ENCODE measurements around the gene CHRD. TPM values are rescaled to one million over a fixed set of nuclear protein-coding genes. Genes with fewer than 3 reads are reported as not detected.

CHRD gene
- total and polyA plus RNA-seq, 9 of the 15 experiments (the other 6 are each of a cell fraction or from before 2014, with no cell fraction given) = 0.11 to 1.3 (median 0.59) TPM; not detected in 3

DNA sequence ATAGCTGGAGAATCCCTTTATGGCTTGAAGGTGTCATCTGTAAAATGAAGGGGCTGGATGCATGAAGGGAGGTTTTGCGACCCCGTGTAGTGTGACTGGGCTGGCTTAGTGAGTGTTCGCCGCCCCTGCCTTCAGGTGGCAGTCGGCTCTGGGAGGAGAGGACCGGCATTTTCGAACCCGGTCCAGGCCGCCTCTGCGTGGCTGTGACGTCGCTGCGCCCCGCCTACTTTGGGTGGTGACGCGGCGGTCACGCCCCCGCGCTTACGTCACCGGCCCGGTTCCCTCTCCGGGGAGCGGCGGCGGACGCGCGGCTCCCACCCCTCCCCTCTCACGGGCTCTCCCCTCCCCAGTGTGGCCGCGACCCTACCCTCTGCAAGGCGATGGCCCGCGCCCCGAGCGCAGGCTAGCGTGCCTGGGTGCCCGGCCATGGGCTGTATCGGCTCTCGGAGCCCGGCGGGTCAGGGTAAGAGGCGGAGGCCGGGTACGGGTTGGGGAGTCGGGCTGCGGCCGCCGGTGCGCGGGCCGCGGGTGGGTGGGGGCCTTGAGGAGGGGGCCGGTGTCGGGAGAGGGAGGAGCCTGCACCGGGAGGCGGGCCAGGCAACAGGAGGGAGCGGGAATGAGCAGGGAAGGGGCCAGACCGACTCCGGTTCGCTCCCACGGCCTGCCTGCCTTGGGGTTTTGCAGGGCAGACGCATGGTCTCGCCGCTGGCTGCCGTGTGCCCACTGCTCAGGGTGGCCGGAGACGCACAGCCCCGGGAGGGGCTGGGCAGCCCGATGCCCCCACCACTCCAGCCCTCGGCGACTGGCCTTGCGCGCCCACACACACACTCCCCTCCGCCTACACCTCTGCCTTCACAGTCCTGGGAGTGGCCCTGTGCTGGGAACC is 44.0 kb upstream of the CHRD start (continued):
- TF ChIP-seq ZNF311 (CRISPR knock-in tag; IDR thresholded peaks at IDR 0.05) (no peak), ZKSCAN1 (IDR thresholded peaks at IDR 0.05; ENCODE audit: low read depth, low read length) (no peak), SRSF9 (IDR thresholded peaks at IDR 0.05; ENCODE audit: borderline replicate concordance, low read depth, low read length) (no peak), ARID2 (IDR thresholded peaks at IDR 0.05) (peak; percentile 26; the same call in 1 of the 2 replicates), MCM2 (IDR thresholded peaks at IDR 0.05; ENCODE audit: low read depth) (no peak), NFXL1 (CRISPR knock-in tag; IDR thresholded peaks at IDR 0.05) (no peak), ZNF263 (CRISPR knock-in tag; IDR thresholded peaks at IDR 0.05; ENCODE audit: borderline replicate concordance) (no peak), ZSCAN29 (IDR thresholded peaks at IDR 0.05) (no peak), DPF2 (IDR thresholded peaks at IDR 0.05) (no peak), SMAD3 (CRISPR knock-in tag; conservative IDR thresholded peaks at IDR 0.05) (no peak), NR3C1 (CRISPR knock-in tag; IDR thresholded peaks at IDR 0.05) (no peak), FOXA3 (CRISPR knock-in tag; conservative IDR thresholded peaks at IDR 0.05 in 1 of 2, IDR thresholded peaks at IDR 0.05 in 1 of 2) (peak in 1 of 2 experiments; percentile 30; a peak in 1 of 4 replicates), ZNF3 (CRISPR knock-in tag; IDR thresholded peaks at IDR 0.05) (no peak), FOXA1 (IDR thresholded peaks at IDR 0.05; ENCODE audit: borderline replicate concordance) (no peak), EP400 (IDR thresholded peaks at IDR 0.05) (peak; percentile 29; the same call in 1 of the 2 replicates), RFX1 (IDR thresholded peaks at IDR 0.05) (no peak), PCBP2 (IDR thresholded peaks at IDR 0.05; ENCODE audit: low read depth, low read length, poor library complexity, severe bottlenecking) (no peak), DDX20 (tag; IDR thresholded peaks at IDR 0.05; ENCODE audit: low read depth) (no peak), XRCC3 (IDR thresholded peaks at IDR 0.05) (no peak)
- TF ChIP-seq, protein P1, sequence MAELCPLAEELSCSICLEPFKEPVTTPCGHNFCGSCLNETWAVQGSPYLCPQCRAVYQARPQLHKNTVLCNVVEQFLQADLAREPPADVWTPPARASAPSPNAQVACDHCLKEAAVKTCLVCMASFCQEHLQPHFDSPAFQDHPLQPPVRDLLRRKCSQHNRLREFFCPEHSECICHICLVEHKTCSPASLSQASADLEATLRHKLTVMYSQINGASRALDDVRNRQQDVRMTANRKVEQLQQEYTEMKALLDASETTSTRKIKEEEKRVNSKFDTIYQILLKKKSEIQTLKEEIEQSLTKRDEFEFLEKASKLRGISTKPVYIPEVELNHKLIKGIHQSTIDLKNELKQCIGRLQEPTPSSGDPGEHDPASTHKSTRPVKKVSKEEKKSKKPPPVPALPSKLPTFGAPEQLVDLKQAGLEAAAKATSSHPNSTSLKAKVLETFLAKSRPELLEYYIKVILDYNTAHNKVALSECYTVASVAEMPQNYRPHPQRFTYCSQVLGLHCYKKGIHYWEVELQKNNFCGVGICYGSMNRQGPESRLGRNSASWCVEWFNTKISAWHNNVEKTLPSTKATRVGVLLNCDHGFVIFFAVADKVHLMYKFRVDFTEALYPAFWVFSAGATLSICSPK (IDR thresholded peaks at IDR 0.05; ENCODE audit: borderline replicate concordance) = no peak
- TF ChIP-seq, protein P2, sequence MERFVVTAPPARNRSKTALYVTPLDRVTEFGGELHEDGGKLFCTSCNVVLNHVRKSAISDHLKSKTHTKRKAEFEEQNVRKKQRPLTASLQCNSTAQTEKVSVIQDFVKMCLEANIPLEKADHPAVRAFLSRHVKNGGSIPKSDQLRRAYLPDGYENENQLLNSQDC (CRISPR knock-in tag; IDR thresholded peaks at IDR 0.05) = no peak
- TF ChIP-seq, protein P3, sequence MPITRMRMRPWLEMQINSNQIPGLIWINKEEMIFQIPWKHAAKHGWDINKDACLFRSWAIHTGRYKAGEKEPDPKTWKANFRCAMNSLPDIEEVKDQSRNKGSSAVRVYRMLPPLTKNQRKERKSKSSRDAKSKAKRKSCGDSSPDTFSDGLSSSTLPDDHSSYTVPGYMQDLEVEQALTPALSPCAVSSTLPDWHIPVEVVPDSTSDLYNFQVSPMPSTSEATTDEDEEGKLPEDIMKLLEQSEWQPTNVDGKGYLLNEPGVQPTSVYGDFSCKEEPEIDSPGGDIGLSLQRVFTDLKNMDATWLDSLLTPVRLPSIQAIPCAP (CRISPR knock-in tag; IDR thresholded peaks at IDR 0.05; ENCODE audit: borderline replicate concordance) = no peak
- TF ChIP-seq, protein P4, sequence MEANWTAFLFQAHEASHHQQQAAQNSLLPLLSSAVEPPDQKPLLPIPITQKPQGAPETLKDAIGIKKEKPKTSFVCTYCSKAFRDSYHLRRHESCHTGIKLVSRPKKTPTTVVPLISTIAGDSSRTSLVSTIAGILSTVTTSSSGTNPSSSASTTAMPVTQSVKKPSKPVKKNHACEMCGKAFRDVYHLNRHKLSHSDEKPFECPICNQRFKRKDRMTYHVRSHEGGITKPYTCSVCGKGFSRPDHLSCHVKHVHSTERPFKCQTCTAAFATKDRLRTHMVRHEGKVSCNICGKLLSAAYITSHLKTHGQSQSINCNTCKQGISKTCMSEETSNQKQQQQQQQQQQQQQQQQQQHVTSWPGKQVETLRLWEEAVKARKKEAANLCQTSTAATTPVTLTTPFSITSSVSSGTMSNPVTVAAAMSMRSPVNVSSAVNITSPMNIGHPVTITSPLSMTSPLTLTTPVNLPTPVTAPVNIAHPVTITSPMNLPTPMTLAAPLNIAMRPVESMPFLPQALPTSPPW (CRISPR knock-in tag; IDR thresholded peaks at IDR 0.05) = peak; percentile 83
- TF ChIP-seq, protein P5, sequence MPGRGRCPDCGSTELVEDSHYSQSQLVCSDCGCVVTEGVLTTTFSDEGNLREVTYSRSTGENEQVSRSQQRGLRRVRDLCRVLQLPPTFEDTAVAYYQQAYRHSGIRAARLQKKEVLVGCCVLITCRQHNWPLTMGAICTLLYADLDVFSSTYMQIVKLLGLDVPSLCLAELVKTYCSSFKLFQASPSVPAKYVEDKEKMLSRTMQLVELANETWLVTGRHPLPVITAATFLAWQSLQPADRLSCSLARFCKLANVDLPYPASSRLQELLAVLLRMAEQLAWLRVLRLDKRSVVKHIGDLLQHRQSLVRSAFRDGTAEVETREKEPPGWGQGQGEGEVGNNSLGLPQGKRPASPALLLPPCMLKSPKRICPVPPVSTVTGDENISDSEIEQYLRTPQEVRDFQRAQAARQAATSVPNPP (IDR thresholded peaks at IDR 0.05; ENCODE audit: borderline replicate concordance, insufficient read depth, insufficient read length) = no peak

All from K562 (cell line).